H1 (cell line): ENCODE data around the gene RMND1. TPM values are rescaled to one million over a fixed set of nuclear protein-coding genes. Genes with fewer than 3 reads are reported as not detected.

Source experiments
- CTCF ChIA-PET: fragments of 300-600 bp; sonication (Branson Sonifier 250); formaldehyde crosslinking; loops from one replicate; lab custom pipeline; 2021; ENCODE audit not compliant: partially characterized antibody; lab: Charles Lee
- POLR2A ChIA-PET: fragments of 300-600 bp; sonication (Branson Sonifier 250); formaldehyde crosslinking; loops from one replicate; lab custom pipeline; 2021; ENCODE audit warnings: inconsistent platforms; ENCODE audit not compliant: partially characterized antibody; lab: Charles Lee
- DNase-seq, 2 experiments: peaks; one replicate each; pipeline versions ENCODE4 v3.0.0 to v3.0.0-alpha.2; 2010 to 2022; ENCODE audit warnings: low spot score in 2 of 2, low read depth in 1 of 2, mixed read lengths in 1 of 2
- FAIRE-seq: peaks from 2 replicates; lab custom pipeline; 2011; peaks lifted over from hg19 to GRCh38; lab: Jason Lieb, UNC
- H2AFZ ChIP-seq: 2 replicates; pipeline ENCODE4 v1.8.1; 2012; ENCODE audit warnings: low read length, inconsistent platforms
- H2AK5ac ChIP-seq: 2 replicates; pipeline ENCODE4 v1.6.1; 2013; ENCODE audit warnings: low read depth, low read length
- H2BK120ac ChIP-seq: replicated peaks from 2 replicates; pipeline ENCODE3; 2013; ENCODE audit warnings: low read depth, low read length, inconsistent platforms
- H2BK12ac ChIP-seq: 2 replicates; pipeline ENCODE4 v1.6.1; 2013; ENCODE audit warnings: low read depth, low read length
- H2BK15ac ChIP-seq: 2 replicates; pipeline ENCODE4 v1.6.1; 2013; ENCODE audit warnings: low read length
- H2BK20ac ChIP-seq: 2 replicates; pipeline ENCODE4 v1.6.1; 2013; ENCODE audit warnings: low read length
- H2BK5ac ChIP-seq: 2 replicates; pipeline ENCODE4 v1.6.1; 2013; ENCODE audit warnings: low read depth, low read length
- H3K14ac ChIP-seq: 2 replicates; pipeline ENCODE4 v1.6.1; 2013; ENCODE audit warnings: inconsistent platforms; ENCODE audit not compliant: insufficient read length
- H3K18ac ChIP-seq: 2 replicates; pipeline ENCODE4 v1.6.1; 2013; ENCODE audit warnings: low read length; ENCODE audit errors: extremely low read depth
- H3K23ac ChIP-seq: 2 replicates; pipeline ENCODE4 v1.6.1; 2013; ENCODE audit warnings: inconsistent platforms; ENCODE audit not compliant: insufficient read length
- H3K23me2 ChIP-seq: 2 replicates; pipeline ENCODE4 v1.6.1; 2013; ENCODE audit warnings: low read depth, low read length
- H3K27ac ChIP-seq: 2 replicates; pipeline ENCODE4 v1.6.1; 2011; ENCODE audit warnings: low read depth, low read length, inconsistent platforms
- H3K27me3 ChIP-seq, 4 experiments: replicated peaks in 1 of 4; 1 replicate in 1 of 4; 2 replicates in 3 of 4; pipeline versions ENCODE4 v1.6.1 to v1.8.1; 2011 to 2013; ENCODE audit warnings: low read length in 3 of 4, mild to moderate bottlenecking in 3 of 4, inconsistent platforms in 2 of 4, mixed read lengths in 2 of 4, moderate library complexity in 1 of 4; ENCODE audit not compliant: control insufficient read depth in 3 of 4, insufficient read depth in 3 of 4; ENCODE audit errors: extremely low read depth in 1 of 4
- H3K36me3 ChIP-seq, 4 experiments: 2 replicates each; pipeline versions ENCODE4 v1.6.1 to v1.8.1; 2011 to 2013; ENCODE audit warnings: mild to moderate bottlenecking in 4 of 4, low read length in 3 of 4, moderate library complexity in 2 of 4, control low read depth in 1 of 4, inconsistent platforms in 1 of 4; ENCODE audit not compliant: insufficient read depth in 4 of 4, control insufficient read depth in 2 of 4
- H3K4ac ChIP-seq: replicated peaks from 2 replicates; pipeline ENCODE3; 2013; ENCODE audit warnings: low read length, low read depth, mixed read lengths, inconsistent platforms; ENCODE audit not compliant: insufficient read length
- H3K4me1 ChIP-seq, 4 experiments: replicated peaks in 1 of 4; 1 replicate in 1 of 4; 2 replicates in 3 of 4; pipeline versions ENCODE4 v1.6.1 to v1.8.1; 2011 to 2013; ENCODE audit warnings: low read length in 3 of 4, inconsistent platforms in 2 of 4, mixed read lengths in 1 of 4; ENCODE audit not compliant: insufficient read depth in 4 of 4, control insufficient read depth in 3 of 4
- H3K4me2 ChIP-seq, 2 experiments: 2 replicates each; pipeline versions ENCODE4 v1.6.1 to v1.8.1; 2011 to 2013; ENCODE audit warnings: low read depth in 2 of 2, low read length in 2 of 2, control low read depth in 1 of 2, inconsistent platforms in 1 of 2, mild to moderate bottlenecking in 1 of 2; ENCODE audit not compliant: insufficient read depth in 1 of 2
- H3K4me3 ChIP-seq, 4 experiments: fragments of 200-600, 300-600 bp in 1 of 4; sonication (generic), shearing (Covaris generic), sonication (Bioruptor Twin) in 1 of 4; 2 replicates each; pipeline versions ENCODE4 v1.5.1 to v1.8.1; 2011 to 2016; ENCODE audit warnings: low read length in 4 of 4, low read depth in 3 of 4, control low read depth in 2 of 4, inconsistent platforms in 2 of 4, mild to moderate bottlenecking in 2 of 4, mixed read lengths in 1 of 4, moderate library complexity in 1 of 4; ENCODE audit not compliant: insufficient read depth in 2 of 4; ENCODE audit errors: extremely low read depth in 1 of 4
- H3K56ac ChIP-seq: replicated peaks from 2 replicates; pipeline ENCODE3; 2013; ENCODE audit warnings: low read depth, mild to moderate bottlenecking, mixed read lengths, low read length, inconsistent platforms; ENCODE audit not compliant: insufficient read length
- H3K79me1 ChIP-seq: 2 replicates; pipeline ENCODE4 v1.6.1; 2013; ENCODE audit warnings: low read depth, low read length, control low read depth
- H3K79me2 ChIP-seq, 2 experiments: 2 replicates each; pipeline versions ENCODE4 v1.6.1 to v1.8.1; 2012 to 2013; ENCODE audit warnings: low read length in 2 of 2, mild to moderate bottlenecking in 2 of 2, inconsistent platforms in 1 of 2; ENCODE audit not compliant: insufficient read depth in 2 of 2, control insufficient read depth in 1 of 2
- H3K9ac ChIP-seq, 4 experiments: replicated peaks in 1 of 4; 1 replicate in 1 of 4; 2 replicates in 3 of 4; pipeline versions ENCODE4 v1.6.1 to v1.8.1; 2011 to 2013; ENCODE audit warnings: low read depth in 3 of 4, low read length in 3 of 4, control low read depth in 2 of 4, mild to moderate bottlenecking in 2 of 4, moderate library complexity in 2 of 4, inconsistent platforms in 1 of 4; ENCODE audit errors: extremely low read depth in 1 of 4
- H3K9me3 ChIP-seq, 2 experiments: 2 replicates each; pipeline versions ENCODE4 v1.6.1 to v1.8.1; 2012 to 2013; ENCODE audit warnings: mild to moderate bottlenecking in 2 of 2, moderate library complexity in 2 of 2, control low read depth in 1 of 2, inconsistent platforms in 1 of 2, low read depth in 1 of 2, low read length in 1 of 2, mixed read lengths in 1 of 2; ENCODE audit not compliant: insufficient read depth in 2 of 2
- H4K20me1 ChIP-seq, 2 experiments: replicated peaks in 1 of 2; 2 replicates each; pipeline versions ENCODE3 to v1.8.1; 2011 to 2013; ENCODE audit warnings: inconsistent platforms in 2 of 2, low read length in 2 of 2, mild to moderate bottlenecking in 1 of 2; ENCODE audit not compliant: insufficient read depth in 2 of 2, control insufficient read depth in 1 of 2
- H4K5ac ChIP-seq: 2 replicates; pipeline ENCODE4 v1.6.1; 2013; ENCODE audit warnings: low read length, low read depth, mixed read lengths, inconsistent platforms; ENCODE audit not compliant: insufficient read length
- H4K8ac ChIP-seq: 2 replicates; pipeline ENCODE4 v1.8.0; 2013; ENCODE audit warnings: mild to moderate bottlenecking, moderate library complexity, low read length, inconsistent platforms; ENCODE audit not compliant: insufficient read depth; ENCODE audit errors: extremely low read depth
- H4K91ac ChIP-seq: replicated peaks from 2 replicates; pipeline ENCODE3; 2013; ENCODE audit warnings: low read length, mixed read lengths, inconsistent platforms; ENCODE audit not compliant: insufficient read length
- BACH1 ChIP-seq: IDR thresholded peaks from 2 replicates; pipeline ENCODE4 v1.6.1; 2012; ENCODE audit warnings: low read length, improper control_type of control experiment
- CREB1 ChIP-seq: IDR thresholded peaks from 2 replicates; pipeline ENCODE4 v1.6.1; 2012; ENCODE audit warnings: inconsistent platforms
- CTCF ChIP-seq, 3 experiments: IDR thresholded peaks; 1 replicate in 2 of 3; 2 replicates in 1 of 3; pipeline versions ENCODE4 v1.5.1 to v1.6.1; 2011; ENCODE audit warnings: low read length in 3 of 3, mild to moderate bottlenecking in 3 of 3, inconsistent platforms in 2 of 3, low read depth in 1 of 3, moderate library complexity in 1 of 3; ENCODE audit not compliant: insufficient read depth in 1 of 3; ENCODE audit errors: control extremely low read depth in 1 of 3
- GTF2F1 ChIP-seq: IDR thresholded peaks from 2 replicates; pipeline ENCODE4 v1.6.1; 2012; ENCODE audit warnings: low read depth, low read length, improper control_type of control experiment, borderline replicate concordance
- JUN ChIP-seq: IDR thresholded peaks from 2 replicates; pipeline ENCODE4 v1.6.1; 2011; ENCODE audit warnings: low read depth, mild to moderate bottlenecking, improper control_type of control experiment, low read length
- KDM4A ChIP-seq: IDR thresholded peaks from one replicate; pipeline ENCODE4 v1.7.1; 2012; ENCODE audit warnings: low read depth, mild to moderate bottlenecking, moderate library complexity, low read length, inconsistent platforms; ENCODE audit not compliant: severe bottlenecking
- POLR2AphosphoS5 ChIP-seq: IDR thresholded peaks from 2 replicates; pipeline ENCODE4 v1.6.1; 2011; ENCODE audit warnings: low read depth, low read length
- RBBP5 ChIP-seq: IDR thresholded peaks from 2 replicates; pipeline ENCODE4 v1.7.1; 2012; ENCODE audit warnings: low read depth, mild to moderate bottlenecking, inconsistent platforms, low read length, moderate library complexity, borderline replicate concordance
- SIRT6 ChIP-seq: IDR thresholded peaks from one replicate; pipeline ENCODE4 v1.7.1; 2012; ENCODE audit warnings: low read length, inconsistent platforms
- SIX5 ChIP-seq: IDR thresholded peaks from 2 replicates; pipeline ENCODE4 v1.6.1; 2011; ENCODE audit warnings: mild to moderate bottlenecking, low read depth, low read length
- SP1 ChIP-seq: IDR thresholded peaks from 2 replicates; pipeline ENCODE4 v1.6.1; 2011; ENCODE audit warnings: low read depth, low read length
- TEAD4 ChIP-seq: IDR thresholded peaks from 2 replicates; pipeline ENCODE4 v1.6.1; 2012; ENCODE audit warnings: low read depth, low read length, inconsistent platforms, mixed read lengths
- YY1 ChIP-seq: IDR thresholded peaks from 2 replicates; pipeline ENCODE4 v1.6.1; 2011; ENCODE audit warnings: low read depth, mild to moderate bottlenecking, low read length
- WGBS, 2 experiments: shearing (Covaris generic) in 1 of 2; methylation state at CpG; one replicate each; pipeline versions ENCODE4 v1.1.6 to v1.1.7; 2013 to 2015; ENCODE audit warnings: low lambda C conversion rate in 2 of 2, mixed read lengths in 2 of 2, inconsistent platforms in 1 of 2, low coverage in 1 of 2, missing lambda C conversion rate in 1 of 2; ENCODE audit not compliant: insufficient replicate concordance in 2 of 2, insufficient coverage in 1 of 2, insufficient read length in 1 of 2; ENCODE audit errors: extremely low coverage in 1 of 2, missing lambda C conversion rate in 1 of 2; 5-methylcytosine and 5-hydroxymethylcytosine counted together
- polyA plus RNA-seq, 7 experiments: library from polyadenylated mRNA; depleted of rRNA in 3 of 7; stranded (reverse) in 5 of 7; unstranded in 2 of 7; fragments of >200 nt in 5 of 7; fragments of 200-250 nt in 2 of 7; gene quantifications; 1 replicate in 5 of 7; 2 replicates in 1 of 7; 4 replicates in 1 of 7; pipeline versions ENCODE4 v1.2.1 to v1.2.3, GENCODE V29; 2011 to 2013; ENCODE audit warnings: missing spikeins in 2 of 7, mixed read lengths in 2 of 7
- total RNA-seq: library from RNA; stranded (reverse); fragmentation: NEBNext Ultra II Directional; extraction: Animal tissue kit (Norgen Biotek cat#: 25700); gene quantifications from 2 replicates; pipeline ENCODE4 v1.2.1, GENCODE V29; 2021

Gene RMND1
- total and polyA plus RNA-seq, 2 of the 8 experiments (the other 6 are each of a cell fraction or from before 2014, with no cell fraction given), result 7.3 to 21.9 TPM

DNA sequence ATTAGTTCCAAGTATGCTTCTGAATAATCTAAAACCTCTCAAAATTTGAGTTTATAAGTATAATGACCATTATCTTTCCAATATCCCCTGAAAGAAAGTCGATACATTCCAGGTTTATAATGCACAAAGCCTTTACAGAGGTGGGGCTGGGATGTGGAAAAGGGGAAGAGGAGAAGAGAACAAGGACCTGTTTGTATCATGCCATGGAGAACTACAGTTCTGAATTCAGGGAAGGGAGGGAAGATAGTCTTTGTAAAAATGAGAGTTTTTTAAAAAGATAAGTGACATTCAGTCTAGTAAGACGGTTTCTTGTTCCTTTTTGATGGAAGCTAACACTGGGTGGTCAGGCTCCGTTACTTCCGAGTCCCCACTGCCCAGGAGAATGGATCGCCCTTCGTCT lies 86.7 kb downstream of the RMND1 start:
- WGBS, 2 experiments, result 90% methylated on average over 6 of the region's 6 CpGs; no CpG with 5 or more reads in 1 of the 2 experiments
- Histone ChIP-seq H3K4ac (no peak overlapping the region), H2BK12ac (no peak overlapping the region), H3K18ac (no peak overlapping the region), H3K9ac (no peak overlapping the region), H4K20me1 (peaks cover 0 to 3% of the 10 kb centered on the region in 2 experiments), H4K5ac (no peak overlapping the region), H4K8ac (no peak overlapping the region), H3K79me1 (no peaks in the 10 kb centered on the region; the same call in 1 of the 2 replicates), H3K4me1 (no peaks in the 10 kb centered on the region), H3K23me2 (no peaks in the 10 kb centered on the region), H2AFZ (no peak overlapping the region), H3K4me2 (no peak overlapping the region), H3K14ac (no peak overlapping the region), H3K36me3 (peaks cover 11 to 22% (median 13%) of the 10 kb centered on the region in 4 experiments; a peak in 7 of 8 replicates), H2AK5ac (no peak overlapping the region), H2BK5ac (no peak overlapping the region), H2BK20ac (no peak overlapping the region), H2BK15ac (no peak overlapping the region), H3K4me3 (no peak overlapping the region), H2BK120ac (no peak overlapping the region), H3K9me3 (no peaks in the 10 kb centered on the region), H3K23ac (no peak overlapping the region), H3K56ac (no peak overlapping the region), H3K27ac (no peak overlapping the region), H3K27me3 (no peaks in the 10 kb centered on the region), H3K79me2 (no peaks in the 10 kb centered on the region), H4K91ac (no peak overlapping the region)
- DNase-seq (no peak), FAIRE-seq (no peak)
- CTCF ChIA-PET, result interaction anchor here (0.6 to 1.3 kb wide), 3 partner anchors 17 to 351 kb away, joined by 3 read pairs; no protein-coding TSS in a partner anchor
- POLR2A ChIA-PET, result interaction anchor here (1.6 kb wide), 1 partner anchor 10 kb away, joined by 3 read pairs; no protein-coding TSS in a partner anchor
- no peak for TF ChIP-seq RBBP5
- TF ChIP-seq POLR2AphosphoS5, result no peak
- TF ChIP-seq KDM4A, result no peak
- no peak for TF ChIP-seq YY1
- TF ChIP-seq CTCF (IDR thresholded peaks at IDR 0.05; ENCODE audit: control extremely low read depth in 1 of 3, insufficient read depth in 1 of 3, low read depth in 1 of 3, low read length in 3 of 3), result no peak
- TF ChIP-seq TEAD4, result no peak
- TF ChIP-seq SP1, result no peak
- TF ChIP-seq SIRT6, result no peak
- no peak for TF ChIP-seq BACH1
- no peak for TF ChIP-seq SIX5
- no peak for TF ChIP-seq CREB1
- no peak for TF ChIP-seq JUN
- no peak for TF ChIP-seq GTF2F1
